Dermis microvascular lymphatic vessel endothelial cell (primary cell): Measurements from ENCODE around the gene THRA. TPM values are rescaled to one million over a fixed set of nuclear protein-coding genes. Genes with fewer than 3 reads are reported as not detected.

Experiments
- DNase-seq, 2 donors: peaks; one replicate each; pipeline versions ENCODE4 v3.0.0 to v3.0.0-alpha.2; 2010; ENCODE audit warnings: low read depth in 2 of 2
- total RNA-seq: library from RNA; depleted of rRNA; stranded (reverse); fragments of >200 nt; gene quantifications from 2 replicates; pipeline ENCODE4 v1.2.1, GENCODE V29; 2014

The THRA gene
- total RNA-seq, 1 donor from 2014 or later, result 11.9 TPM

DNA sequence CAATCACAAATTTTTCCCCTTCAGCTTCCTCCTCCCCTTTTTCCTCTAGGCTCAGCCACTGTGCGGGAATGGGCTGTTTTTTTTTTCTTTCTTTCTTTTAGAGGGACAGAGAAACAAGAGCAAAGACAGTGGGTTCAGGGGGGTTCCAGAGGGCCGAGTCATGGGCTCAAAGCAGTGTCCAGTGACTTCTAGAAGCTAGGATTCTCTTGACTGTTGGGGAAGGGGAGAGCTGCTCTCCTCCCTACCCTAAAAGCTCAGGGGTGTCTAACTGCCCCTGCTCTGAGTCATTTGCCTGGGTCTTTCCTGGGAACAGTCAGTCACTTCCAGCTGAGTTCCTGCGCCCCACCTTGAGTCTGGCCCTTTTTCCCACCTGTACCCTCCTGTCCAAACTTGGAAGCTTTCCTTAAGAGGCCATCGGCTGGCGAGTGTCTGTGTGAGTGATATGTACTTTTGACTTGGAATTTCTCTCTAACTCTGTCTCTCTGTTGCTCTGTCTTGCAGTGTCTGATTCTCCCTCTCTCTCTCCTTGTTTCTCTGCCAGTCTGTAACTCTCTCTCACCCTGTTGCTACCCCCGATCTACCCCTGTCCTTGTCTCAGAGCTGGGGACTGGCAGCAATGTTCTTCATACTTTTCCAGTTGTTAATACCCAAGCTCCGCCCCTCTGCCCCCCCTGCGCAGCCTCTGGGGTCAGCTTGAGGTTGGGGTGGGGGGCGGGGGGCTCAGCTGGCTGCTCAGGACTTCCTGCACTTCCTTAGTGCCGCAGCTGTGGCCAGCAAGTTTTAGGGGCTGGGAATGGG lies 2.4 kb downstream of the THRA start:
- peak in 1 of 2 donors; percentile 27 for DNase-seq

- no peak for DNase-seq
Measured at GRCh38 chr17:40065769-40066510, 3.2 kb downstream of the THRA start.

DNA sequence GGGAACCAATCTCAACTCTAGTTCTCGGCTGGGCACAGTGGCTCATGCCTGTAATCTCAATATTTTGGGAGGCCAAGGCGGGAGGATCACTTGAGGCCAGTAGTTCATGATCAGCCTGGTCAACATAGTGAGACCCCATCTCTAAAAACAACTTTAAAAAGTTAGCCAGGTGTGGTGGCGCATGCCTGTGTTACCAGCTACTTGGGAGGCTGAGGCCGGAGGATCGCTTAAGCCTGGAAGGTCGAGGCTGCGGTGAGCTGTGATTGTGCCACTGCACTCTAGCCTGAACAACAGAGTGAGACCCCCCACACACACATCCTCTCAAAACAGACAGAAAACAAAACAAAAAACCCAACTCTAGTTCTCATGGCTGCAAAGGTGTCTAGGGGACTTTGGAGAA lies 4.9 kb downstream of the THRA start:
- no peak for DNase-seq

GRCh38 chr17:40068129-40068581 lies 5.4 kb downstream of the THRA start:
- peak in 1 of 2 donors; percentile 53 for DNase-seq

DNA sequence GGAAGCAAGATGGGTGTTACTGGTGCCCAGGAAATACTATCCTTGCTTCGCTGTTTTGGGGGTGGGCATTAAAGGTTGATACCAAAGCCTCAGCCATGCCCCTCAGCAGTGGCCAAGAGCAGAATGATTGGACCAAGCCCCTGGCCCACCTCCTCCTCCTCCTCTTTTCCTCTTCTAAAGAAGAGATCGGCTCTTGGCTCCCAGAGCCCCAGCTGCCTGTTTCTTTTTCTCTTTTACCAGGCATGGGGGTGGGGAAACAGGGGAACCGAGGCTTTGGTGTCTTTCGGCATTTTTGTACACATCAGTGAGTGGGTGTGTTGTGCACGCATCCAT lies 5.8 kb downstream of the THRA start:
- no peak for DNase-seq

DNA sequence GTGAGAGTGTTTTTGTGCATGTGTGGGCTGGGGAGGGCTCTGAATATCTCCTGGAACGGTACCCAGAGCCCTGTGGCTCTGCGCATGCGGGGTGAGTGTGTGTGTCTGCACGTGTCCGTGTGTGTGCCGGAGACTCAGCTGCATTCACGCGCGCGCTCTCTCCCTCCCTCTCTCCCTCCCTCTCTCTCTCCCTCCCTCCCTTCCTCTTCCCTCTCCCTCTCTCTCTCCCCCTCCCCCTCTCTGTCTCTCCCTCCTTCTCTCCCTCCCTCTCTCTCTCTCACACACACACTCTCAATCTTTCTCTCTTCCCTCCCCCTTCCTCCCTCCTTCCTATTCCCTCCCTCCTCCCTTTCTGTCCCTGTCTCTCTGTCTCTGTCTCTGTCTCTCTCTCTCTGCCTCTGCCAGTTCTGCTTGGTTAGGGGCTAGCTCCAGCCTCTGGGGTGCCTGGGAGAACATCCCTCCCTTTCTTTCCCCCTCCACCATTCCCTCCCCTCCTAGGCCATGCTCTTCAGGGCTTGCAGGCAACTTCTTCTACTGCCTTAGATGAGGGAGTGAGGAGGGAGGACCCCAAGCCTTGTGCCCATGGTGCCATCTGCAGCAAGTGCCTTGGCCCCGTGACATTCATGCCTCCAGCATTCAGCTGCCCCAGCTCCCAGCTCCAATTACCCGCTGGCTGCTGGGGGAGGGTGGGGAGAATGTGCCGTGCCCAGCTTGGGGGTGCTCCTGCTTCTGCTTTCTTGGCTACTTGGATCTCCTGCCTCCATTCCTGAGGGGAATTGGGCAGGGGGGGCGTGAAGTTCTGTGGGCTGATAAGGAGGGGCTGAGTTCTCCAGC lies 6.4 kb downstream of the THRA start:
- DNase-seq, result peak; percentile 62 to 73

DNA sequence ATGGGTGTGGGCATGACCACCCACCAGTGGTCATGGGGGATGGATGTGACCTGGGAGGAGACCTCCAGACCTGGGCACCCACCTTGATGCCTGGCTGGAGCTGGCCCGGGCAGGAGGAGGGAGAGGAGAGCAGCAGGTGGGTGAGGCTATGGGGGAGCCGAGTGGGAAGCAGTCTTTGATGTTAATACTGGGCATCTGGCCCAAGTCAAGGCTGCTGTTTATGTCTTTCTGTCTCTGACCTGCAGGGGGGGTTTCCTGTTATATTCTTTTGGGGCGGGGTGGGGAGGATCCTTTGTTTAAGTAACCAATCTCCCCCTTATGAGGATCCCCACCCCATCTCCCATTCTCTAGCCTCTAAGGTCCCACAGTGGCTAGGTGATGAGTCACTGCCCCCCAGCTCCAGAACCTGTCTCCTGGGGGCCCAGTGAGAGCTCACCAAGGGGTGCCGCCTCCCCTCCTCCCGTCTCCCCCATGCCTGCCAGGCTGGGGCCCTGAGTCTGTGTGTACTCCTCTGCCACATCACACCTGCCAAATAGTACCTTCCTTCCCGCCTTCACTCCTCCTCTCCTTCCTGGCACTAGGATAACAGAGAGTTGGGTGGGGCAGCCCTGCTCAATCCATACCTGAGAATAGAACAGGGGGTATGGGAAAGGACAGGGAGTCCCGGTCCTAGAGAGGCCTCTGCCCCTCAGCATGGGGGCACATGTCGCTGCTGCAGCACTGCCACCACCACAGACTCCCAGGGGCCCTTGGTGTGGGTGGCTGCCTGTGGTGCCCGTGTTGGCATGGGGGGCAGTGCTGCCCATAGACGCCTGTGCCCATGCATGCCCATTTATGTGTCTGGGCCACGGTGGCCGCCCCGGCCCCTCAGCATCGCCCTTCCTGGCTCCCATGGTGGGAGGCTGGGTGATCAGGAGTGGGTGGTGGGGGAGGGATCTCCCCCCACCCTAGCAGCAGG lies 7.3 kb downstream of the THRA start:
- peak in 1 of 2 donors; percentile 52 for DNase-seq

DNA sequence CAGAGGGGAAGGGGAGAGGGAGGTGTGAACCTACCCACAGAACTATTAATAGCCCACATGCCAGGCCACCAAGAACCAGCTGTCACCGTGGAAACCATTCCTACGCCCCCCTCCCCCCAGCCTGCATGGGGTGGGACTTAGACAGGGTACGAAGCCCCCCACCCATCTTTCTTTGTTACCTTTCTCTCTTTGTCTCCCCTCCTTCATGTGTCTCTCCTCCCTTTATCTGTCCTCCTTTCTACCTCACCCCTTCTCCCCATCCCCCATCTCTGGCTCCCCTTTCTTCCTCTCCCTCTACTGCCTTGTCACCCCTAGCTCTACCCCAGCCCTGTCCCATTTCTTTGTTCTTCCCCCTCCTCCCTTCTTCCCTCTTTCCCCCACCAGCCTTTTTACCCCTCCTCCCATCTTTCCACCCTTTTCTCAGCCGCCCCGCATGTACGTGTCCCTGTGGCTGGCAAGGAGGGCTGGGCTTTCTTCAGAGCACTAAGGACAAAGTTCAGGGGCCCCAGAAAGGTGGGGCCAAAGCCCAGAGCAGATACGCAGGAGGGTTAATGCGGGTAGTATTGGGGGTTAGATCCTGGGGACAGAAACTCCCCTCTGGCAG lies 8.0 kb downstream of the THRA start:
- no peak for DNase-seq

DNA sequence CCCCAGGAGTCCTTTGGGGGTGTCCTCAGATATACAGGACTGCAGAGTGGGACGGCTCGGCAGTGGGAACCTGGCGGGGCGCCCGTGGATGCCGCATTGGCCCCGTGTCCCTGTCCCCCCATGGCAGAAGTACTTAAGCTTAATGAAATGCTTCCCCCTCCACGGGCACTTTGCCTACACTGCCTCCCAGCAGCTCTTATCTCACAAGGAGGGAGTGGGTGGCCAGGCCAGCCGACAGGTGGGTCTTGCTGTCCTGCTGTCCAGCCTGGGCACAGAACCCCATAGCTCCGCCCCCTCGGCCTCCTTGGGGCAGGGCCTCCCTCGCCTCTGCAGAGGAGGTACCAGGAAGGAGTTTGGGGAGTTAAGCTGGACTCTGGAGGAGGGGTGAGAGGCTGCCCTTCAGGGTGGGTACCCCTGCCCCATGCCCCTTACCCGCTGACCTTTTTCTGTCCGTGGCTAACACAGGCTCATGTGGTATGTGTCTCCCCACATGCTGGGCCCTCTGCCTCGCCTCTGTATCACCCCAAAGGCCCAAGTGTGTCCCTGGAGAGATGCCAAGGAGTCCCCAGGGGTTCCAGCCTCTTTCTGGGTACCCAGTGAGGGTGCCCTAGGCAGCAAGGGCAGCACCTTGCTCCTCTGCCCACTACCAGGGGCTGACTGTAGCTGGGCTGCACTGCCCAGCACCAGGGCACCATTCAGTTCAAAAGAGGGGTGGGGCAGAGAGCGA lies 8.7 kb downstream of the THRA start:
- DNase-seq, result no peak

DNA sequence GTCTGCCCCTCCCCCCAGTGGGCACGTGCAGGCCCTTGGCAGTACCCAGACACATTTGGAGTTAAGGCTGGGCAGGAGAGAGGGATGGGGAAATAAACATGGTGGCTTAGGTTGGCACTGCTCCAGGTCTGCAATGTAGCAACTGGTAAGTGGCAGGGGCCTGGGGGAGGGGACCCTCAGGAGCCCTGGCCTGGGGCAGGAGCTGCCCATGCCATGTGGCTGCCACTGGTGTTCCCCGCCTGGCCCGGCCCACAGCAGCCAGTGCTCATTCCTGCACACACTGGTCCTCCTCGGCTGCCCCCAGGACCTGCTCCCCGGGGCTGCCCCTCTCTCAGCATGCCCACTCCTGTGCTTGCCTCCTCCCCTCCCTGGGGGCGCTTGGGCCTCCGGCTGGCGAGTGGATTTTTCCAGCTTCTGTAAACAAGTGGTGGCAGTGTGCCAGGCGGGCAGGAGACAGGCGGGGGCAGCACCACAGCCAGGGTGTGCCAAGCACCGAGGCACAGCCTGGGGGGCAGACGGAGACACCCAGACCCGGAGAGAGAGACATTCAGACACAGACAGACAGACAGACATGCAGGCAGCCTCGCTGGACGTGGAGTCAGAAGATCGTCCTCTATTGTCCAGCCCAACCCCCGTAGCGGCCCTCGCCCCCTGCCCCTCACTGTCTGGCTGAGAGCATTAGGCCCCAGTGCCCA lies 9.4 kb downstream of the THRA start:
- peak in 1 of 2 donors; percentile 71 for DNase-seq

GRCh38 chr17:40072735-40073346 lies 10.1 kb downstream of the THRA start:
- no peak for DNase-seq

- DNase-seq, result no peak
Measured at GRCh38 chr17:40073454-40074174, 10.8 kb downstream of the THRA start.

DNA sequence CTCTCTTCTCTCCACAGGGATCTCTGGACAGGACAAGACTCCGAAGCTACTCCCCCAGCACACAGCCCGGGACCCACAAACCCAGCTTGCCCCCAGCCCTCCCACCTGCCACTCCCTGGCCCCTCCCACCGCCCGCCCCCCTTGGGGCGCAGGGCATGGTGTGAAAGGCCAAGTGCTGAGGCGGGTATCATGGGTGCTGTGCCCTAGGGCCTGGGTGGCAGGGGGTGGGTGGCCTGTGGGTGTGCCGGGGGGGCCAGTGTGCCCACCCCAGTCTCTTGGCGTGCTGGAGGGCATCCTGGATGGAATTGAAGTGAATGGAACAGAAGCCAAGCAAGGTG lies 11.4 kb downstream of the THRA start:
- DNase-seq, result no peak

- no peak for DNase-seq
Measured at GRCh38 chr17:40074871-40075200, 12.1 kb downstream of the THRA start.

DNA sequence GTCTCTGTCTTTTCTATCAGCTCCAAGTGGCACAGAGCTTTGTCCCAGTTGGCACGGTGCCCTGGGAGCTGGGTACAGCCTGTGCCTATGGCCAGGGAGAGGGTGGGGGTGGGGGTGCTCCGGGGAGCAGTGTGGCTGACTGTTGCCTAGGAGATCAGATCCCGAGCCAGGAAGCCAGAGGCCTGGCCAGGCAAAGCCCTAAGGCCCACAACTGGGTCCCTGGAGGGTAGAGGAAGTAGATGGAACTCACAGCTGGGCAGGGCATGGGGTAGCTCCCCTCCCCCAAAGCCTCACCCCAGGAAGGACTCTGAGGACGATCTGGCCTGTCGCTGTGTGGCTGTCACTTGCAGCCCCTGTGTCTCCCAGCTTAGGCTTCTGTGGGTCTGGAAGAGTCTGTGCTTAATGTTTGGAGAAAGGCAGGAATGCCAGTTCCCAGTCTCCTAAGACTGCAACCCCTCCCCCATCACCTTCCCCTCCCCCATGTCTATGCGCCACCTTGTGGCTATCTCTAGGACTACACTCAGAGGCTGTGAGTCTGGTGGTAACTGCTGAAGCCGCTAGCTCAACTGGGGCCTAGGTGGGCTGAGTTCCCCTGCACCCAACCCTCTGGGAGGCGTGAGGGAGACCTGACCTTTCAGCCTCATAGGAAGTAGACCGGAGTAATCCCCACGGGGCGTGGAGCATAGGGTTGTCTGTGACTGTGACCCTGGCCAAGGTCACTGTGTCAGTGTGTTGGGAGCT lies 12.6 kb downstream of the THRA start:
- DNase-seq, result peak in 1 of 2 donors; percentile 61

- DNase-seq, result no peak
Measured at GRCh38 chr17:40075942-40076498, 13.3 kb downstream of the THRA start.

GRCh38 chr17:40076591-40076990 lies 13.8 kb downstream of the THRA start:
- DNase-seq, result no peak
